SK-N-SH treated with all-trans-retinoic acid at 6 μM for 48 hours (cell line): ENCODE data around the gene DXO.

Experiments
- ARNTL ChIP-seq: fragments of 450-650 bp; formaldehyde crosslinking; IDR thresholded peaks from 2 replicates; pipeline ENCODE4 v1.5.0; 2020; ENCODE audit warnings: low read depth, mild to moderate bottlenecking, moderate library complexity, borderline replicate concordance
- BACH2 ChIP-seq: fragments of 250-450 bp; sonication (Bioruptor Pico); IDR thresholded peaks from 2 replicates; pipeline ENCODE4 v1.9.0; 2021; ENCODE audit warnings: mild to moderate bottlenecking, borderline replicate concordance
- CREB5 ChIP-seq: fragments of 250-450 bp; sonication (Bioruptor Pico); IDR thresholded peaks from 2 replicates; pipeline ENCODE4 v1.5.1; 2020; ENCODE audit warnings: low read depth, mild to moderate bottlenecking, moderate library complexity
- CSDC2 ChIP-seq: fragments of 250-450 bp; sonication (Bioruptor Pico); IDR thresholded peaks from 2 replicates; pipeline ENCODE4 v1.5.0; 2020; ENCODE audit warnings: mild to moderate bottlenecking, moderate library complexity
- GLIS3 ChIP-seq: fragments of 250-450 bp; sonication (Bioruptor Pico); IDR thresholded peaks from 2 replicates; pipeline ENCODE4 v1.5.0; 2020; ENCODE audit warnings: mild to moderate bottlenecking, moderate library complexity
- PATZ1 ChIP-seq: fragments of 250-450 bp; sonication (Bioruptor Pico); IDR thresholded peaks from 2 replicates; pipeline ENCODE4 v1.8.0; 2020; ENCODE audit warnings: mild to moderate bottlenecking, moderate library complexity, borderline replicate concordance
- POU6F1 ChIP-seq: fragments of 250-450 bp; sonication (Bioruptor Pico); IDR thresholded peaks from 2 replicates; pipeline ENCODE4 v1.8.0; 2021; ENCODE audit warnings: low read depth, mild to moderate bottlenecking, moderate library complexity, borderline replicate concordance
- RARB ChIP-seq: fragments of 250-450 bp; sonication (Bioruptor Pico); IDR thresholded peaks from 2 replicates; pipeline ENCODE4 v1.8.0; 2021; ENCODE audit warnings: mild to moderate bottlenecking, moderate library complexity
- SNAI2 ChIP-seq: fragments of 250-450 bp; sonication (Bioruptor Pico); IDR thresholded peaks from 2 replicates; pipeline ENCODE4 v1.5.0; 2020; ENCODE audit warnings: mild to moderate bottlenecking, moderate library complexity
- TCF4 ChIP-seq: fragments of 250-450 bp; sonication (Bioruptor Pico); IDR thresholded peaks from 2 replicates; pipeline ENCODE4 v1.8.0; 2021; ENCODE audit warnings: mild to moderate bottlenecking, moderate library complexity, borderline replicate concordance
- TSHZ2 ChIP-seq: fragments of 250-450 bp; sonication (Bioruptor Pico); IDR thresholded peaks from 2 replicates; pipeline ENCODE4 v1.5.0; 2020; ENCODE audit warnings: mild to moderate bottlenecking, moderate library complexity
- ZC3H10 ChIP-seq: fragments of 250-450 bp; sonication (Bioruptor Pico); IDR thresholded peaks from 2 replicates; pipeline ENCODE4 v1.5.1; 2021; ENCODE audit warnings: mild to moderate bottlenecking, moderate library complexity
- ZFP30 ChIP-seq: fragments of 450-650 bp; formaldehyde crosslinking; IDR thresholded peaks from 2 replicates; pipeline ENCODE4 v1.5.0; 2022; ENCODE audit warnings: mild to moderate bottlenecking, moderate library complexity
- ZNF70 ChIP-seq: fragments of 450-650 bp; formaldehyde crosslinking; IDR thresholded peaks from 2 replicates; pipeline ENCODE4 v1.5.0; 2020; ENCODE audit warnings: mild to moderate bottlenecking, moderate library complexity

GRCh38 chr6:31930962-31931361 lies 41.0 kb downstream of the DXO start:
- TF ChIP-seq POU6F1 (no peak), ARNTL (no peak), CREB5 (no peak), TSHZ2 (CRISPR knock-in tag) (no peak), RARB (no peak), PATZ1 (CRISPR knock-in tag) (no peak), ZNF70 (no peak), TCF4 (CRISPR knock-in tag) (no peak), ZC3H10 (CRISPR knock-in tag) (no peak), ZFP30 (CRISPR knock-in tag) (no peak), GLIS3 (no peak), CSDC2 (CRISPR knock-in tag) (no peak), SNAI2 (CRISPR knock-in tag) (no peak), BACH2 (CRISPR knock-in tag) (no peak)
